ENCODE results near the gene OXGR1. TPM values are rescaled to one million over a fixed set of nuclear protein-coding genes. Genes with fewer than 3 reads are reported as not detected.

OXGR1 gene
- total RNA-seq, 1 experiment from 2014 or later, result not detected

DNA sequence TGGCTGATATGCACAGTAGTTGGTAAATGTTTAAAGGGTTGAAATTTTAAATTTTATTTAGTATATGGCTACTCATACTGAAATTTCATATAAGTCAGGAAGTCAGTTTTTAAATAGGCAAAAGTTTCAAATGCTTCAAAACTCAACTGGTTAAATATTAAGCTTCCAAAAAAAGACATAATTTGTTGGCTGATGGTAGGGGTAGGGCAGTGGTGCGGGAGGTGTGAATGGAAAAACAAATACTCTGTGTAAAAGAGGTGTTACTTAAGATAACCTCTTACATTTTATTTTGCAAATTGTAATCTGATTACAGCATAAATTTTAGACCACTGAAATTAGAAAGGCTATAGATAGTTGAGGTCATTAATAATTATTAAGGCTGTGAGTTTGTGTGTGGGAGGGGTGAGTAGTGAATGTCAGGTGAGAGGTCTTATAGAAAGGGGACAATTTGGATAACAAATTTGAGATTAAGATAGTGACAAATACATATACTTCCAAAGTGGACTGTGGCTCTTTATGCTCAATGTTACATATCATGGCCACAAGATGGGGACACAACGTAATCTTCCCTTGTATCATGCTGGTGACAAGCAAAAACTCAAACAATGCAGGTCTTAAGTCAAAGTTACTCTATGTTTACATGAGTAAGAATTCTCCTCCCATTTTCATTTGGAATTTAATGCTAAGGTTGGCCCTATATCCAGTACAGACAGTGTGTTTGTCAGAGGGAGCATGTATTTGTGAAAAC is 36.6 kb upstream of the OXGR1 start:
- no peak for DNase-seq
- no peak overlapping the region for H3T11ph ChIP-seq (ENCODE audit: low read length)
- no peaks in the 10 kb centered on the region for H3K4me1 ChIP-seq (ENCODE audit: insufficient read depth, low read length)
- no peak overlapping the region for H3K4me2 ChIP-seq (ENCODE audit: insufficient read depth, insufficient read length, low read length)
- H4K91ac ChIP-seq (ENCODE audit: insufficient read length, low read depth, low read length), result no peak overlapping the region
- TF ChIP-seq, protein P1, sequence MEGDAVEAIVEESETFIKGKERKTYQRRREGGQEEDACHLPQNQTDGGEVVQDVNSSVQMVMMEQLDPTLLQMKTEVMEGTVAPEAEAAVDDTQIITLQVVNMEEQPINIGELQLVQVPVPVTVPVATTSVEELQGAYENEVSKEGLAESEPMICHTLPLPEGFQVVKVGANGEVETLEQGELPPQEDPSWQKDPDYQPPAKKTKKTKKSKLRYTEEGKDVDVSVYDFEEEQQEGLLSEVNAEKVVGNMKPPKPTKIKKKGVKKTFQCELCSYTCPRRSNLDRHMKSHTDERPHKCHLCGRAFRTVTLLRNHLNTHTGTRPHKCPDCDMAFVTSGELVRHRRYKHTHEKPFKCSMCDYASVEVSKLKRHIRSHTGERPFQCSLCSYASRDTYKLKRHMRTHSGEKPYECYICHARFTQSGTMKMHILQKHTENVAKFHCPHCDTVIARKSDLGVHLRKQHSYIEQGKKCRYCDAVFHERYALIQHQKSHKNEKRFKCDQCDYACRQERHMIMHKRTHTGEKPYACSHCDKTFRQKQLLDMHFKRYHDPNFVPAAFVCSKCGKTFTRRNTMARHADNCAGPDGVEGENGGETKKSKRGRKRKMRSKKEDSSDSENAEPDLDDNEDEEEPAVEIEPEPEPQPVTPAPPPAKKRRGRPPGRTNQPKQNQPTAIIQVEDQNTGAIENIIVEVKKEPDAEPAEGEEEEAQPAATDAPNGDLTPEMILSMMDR (conservative IDR thresholded peaks at IDR 0.05), result peak; percentile 46; the same call in 2 of the 3 replicates
- no peaks in the 10 kb centered on the region for H3K9me3 ChIP-seq (ENCODE audit: control insufficient read depth, low read depth, low read length)
- Mint-ChIP-seq H3K27me3 (ENCODE audit: low read depth) (peaks cover 3% of the 10 kb centered on the region), H3K27ac (no peak overlapping the region), H3K9me3 (no peaks in the 10 kb centered on the region), H3K36me3 (ENCODE audit: insufficient read depth in 1 of 3, low read depth in 3 of 3) (no peaks in the 10 kb centered on the region; a peak in 1 of 7 replicates), H3K4me3 (no peak overlapping the region), H3K4me1 (no peaks in the 10 kb centered on the region)
- H4K5ac ChIP-seq (ENCODE audit: insufficient read length, low read depth, low read length), result no peak overlapping the region
- H3K79me1 ChIP-seq (ENCODE audit: insufficient read depth, low read depth, low read length, poor library complexity, severe bottlenecking), result no peaks in the 10 kb centered on the region
- H3K27me3 ChIP-seq (ENCODE audit: insufficient read depth, low read length), result no peaks in the 10 kb centered on the region
- H3K4ac ChIP-seq (ENCODE audit: low read depth, low read length), result no peak overlapping the region
- H4K20me1 ChIP-seq (ENCODE audit: control insufficient read depth, insufficient read depth, insufficient read length), result no peaks in the 10 kb centered on the region
- no peak overlapping the region for H2AK5ac ChIP-seq (ENCODE audit: insufficient read length, low read length)
- no peak overlapping the region for H4K8ac ChIP-seq (replicated peaks; ENCODE audit: insufficient read length, low read depth, low read length)
- H2BK15ac ChIP-seq (ENCODE audit: low read depth, low read length), result no peak overlapping the region
- H3K9ac ChIP-seq (ENCODE audit: extremely low read depth, insufficient read length, low read length), result no peak overlapping the region
- H2BK12ac ChIP-seq (ENCODE audit: insufficient read length, low read depth, low read length), result no peak overlapping the region
- no peak overlapping the region for H3K56ac ChIP-seq (ENCODE audit: insufficient read length, low read depth, low read length)
- H3K27ac ChIP-seq (ENCODE audit: insufficient read length, low read depth, low read length), result no peak overlapping the region
- no peak overlapping the region for H2BK5ac ChIP-seq (ENCODE audit: insufficient read length, low read length)
- H3K23me2 ChIP-seq (ENCODE audit: insufficient read length, low read depth, low read length, poor library complexity, severe bottlenecking), result no peaks in the 10 kb centered on the region
- H2AFZ ChIP-seq (ENCODE audit: low read length), result no peak overlapping the region
- H3K18ac ChIP-seq (ENCODE audit: insufficient read length, low read depth, low read length), result no peak overlapping the region
- no peak overlapping the region for H2BK20ac ChIP-seq (ENCODE audit: low read depth, low read length, poor library complexity, severe bottlenecking)
- no peak overlapping the region for H2BK120ac ChIP-seq (ENCODE audit: low read depth, low read length, poor library complexity, severe bottlenecking)
- WGBS (ENCODE audit: extremely low coverage, insufficient read length, low lambda C conversion rate), result no CpG with 5 or more reads among the region's 2 CpGs
- no peak overlapping the region for H3K23ac ChIP-seq (ENCODE audit: insufficient read length, low read depth, low read length)
- no peak overlapping the region for H3K14ac ChIP-seq (ENCODE audit: insufficient read depth, low read length)
- no peaks in the 10 kb centered on the region for H3K79me2 ChIP-seq (ENCODE audit: insufficient read depth, low read length)

Measured in H9 (cell line).